HG03469 (cell line): ENCODE data around the gene ACAT2.
A peak's percentile ranks its signal among the peaks of the same experiment; 100 is the strongest.
"Not testable (repeated sequence)": the region's sequence is repeated elsewhere in the genome, so short reads cannot be mapped to it uniquely, and the experiment has no call there.

Experiments used
- ATAC-seq: cut with Tn5 transposase; IDR thresholded peaks from one replicate; pipeline ENCODE4 v1.9.1; 2021; ENCODE audit warnings: mild to moderate bottlenecking, moderate library complexity, moderate number of reproducible peaks; ENCODE audit not compliant: unreplicated experiment

Gene ACAT2

DNA sequence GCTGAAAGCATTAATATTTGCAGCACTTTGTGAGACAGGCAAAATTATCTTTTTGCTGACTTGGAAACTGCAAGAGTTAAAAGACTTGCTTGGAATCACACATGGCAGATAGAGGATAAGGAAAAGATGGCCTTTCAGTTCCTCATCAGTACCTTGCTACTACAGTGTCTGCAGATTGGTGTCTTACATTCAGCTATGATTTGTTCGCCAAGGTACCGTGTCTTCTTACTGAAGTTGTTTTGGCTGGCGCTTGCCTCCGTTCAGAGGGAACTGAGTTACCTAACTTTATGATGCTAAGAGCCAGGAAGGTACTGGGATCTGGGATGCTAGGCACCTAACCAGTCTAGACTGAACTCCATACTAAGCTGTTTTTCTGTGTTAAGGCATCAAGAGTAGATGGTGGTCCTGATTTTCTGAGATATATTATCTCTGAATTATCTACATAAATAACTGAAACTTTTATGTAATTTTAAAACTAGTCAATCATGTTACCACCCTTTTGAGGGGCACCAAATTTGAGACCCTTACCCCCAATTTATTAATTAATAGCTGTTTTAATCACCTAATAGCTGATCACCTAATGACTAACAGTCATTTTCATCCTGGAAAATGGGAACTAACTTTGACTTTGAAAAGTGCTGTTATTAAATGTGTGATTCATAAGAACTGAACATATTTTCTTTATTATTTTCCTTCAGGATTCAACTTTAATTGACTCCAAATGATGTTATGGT lies 32.1 kb upstream of the ACAT2 start:
- ATAC-seq = peak; percentile 20

DNA sequence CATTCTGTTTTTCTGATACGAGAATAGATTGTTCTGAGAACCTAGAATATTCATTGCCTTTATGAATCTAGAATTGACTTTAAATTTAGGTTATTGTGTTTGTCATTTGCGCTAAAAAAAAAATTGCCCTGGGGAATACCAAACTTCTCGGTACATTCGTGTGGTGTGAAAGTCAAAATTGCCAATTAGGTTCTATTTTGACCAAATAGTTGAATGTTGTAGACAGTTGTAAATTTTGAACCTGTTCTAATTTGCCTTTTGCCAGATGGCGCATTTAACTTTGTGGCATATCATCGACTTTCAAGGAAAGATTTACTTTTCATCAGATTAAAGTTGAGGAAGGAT lies 31.5 kb upstream of the ACAT2 start:
- no peak for ATAC-seq

DNA sequence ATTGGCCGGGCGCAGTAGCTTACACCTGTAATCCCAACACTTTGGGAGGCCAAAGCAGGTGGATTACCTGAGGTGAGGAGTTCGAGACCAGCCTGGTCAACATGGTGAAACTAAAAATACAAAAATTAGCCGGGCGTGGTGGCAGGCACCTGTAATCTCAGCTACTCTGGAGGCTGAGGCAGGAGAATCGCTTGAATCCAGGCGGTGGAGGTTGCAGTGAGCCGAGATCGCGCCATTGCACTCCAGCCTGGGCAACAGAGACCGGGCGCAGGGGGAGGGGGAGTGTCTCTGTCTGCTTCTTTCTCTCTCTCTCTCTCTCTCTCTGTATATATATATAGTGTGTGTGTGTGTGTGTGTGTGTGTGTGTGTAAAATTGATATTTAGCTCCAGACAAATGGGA lies 29.3 kb upstream of the ACAT2 start:
- not testable (repeated sequence) for ATAC-seq

DNA sequence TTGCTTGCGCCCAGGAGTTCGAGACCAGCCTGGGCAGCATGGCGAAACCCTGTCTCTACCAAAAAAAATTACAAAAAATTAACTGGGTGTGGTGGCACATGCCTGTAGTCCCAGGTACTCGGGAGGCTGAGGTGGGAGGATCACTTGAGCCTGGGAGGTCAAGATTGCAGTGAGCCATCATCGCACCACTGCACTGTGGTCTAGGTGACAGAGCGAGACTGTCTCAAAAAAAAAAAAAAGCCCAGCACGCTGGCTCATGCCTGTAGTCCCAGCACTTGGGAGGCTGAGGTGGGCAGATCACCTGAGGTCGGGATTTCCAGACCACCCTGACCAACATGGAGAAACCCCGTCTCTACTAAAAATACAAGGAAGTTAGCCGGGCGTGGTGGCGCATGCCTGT lies 28.4 kb upstream of the ACAT2 start:
- ATAC-seq = not testable (repeated sequence)

DNA sequence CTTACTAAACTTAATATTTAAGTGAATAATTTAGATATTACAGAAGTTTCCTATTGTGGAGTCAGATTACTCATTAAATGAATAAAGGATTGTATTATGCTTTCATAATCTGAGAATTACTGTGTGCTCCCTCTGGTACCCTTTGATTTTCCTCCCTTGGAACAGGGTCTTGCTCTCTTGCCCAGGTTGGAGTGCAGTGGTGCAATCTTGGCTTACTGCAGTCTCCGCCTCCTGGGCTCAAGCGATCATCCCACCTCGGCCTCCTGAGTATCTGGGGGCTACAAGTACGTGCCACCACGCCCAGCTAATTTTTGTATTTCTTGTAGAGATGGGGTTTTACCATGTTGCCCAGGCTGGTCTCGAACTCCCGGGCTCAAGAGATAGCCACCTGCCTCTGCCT lies 24.9 kb upstream of the ACAT2 start:
- no peak for ATAC-seq

DNA sequence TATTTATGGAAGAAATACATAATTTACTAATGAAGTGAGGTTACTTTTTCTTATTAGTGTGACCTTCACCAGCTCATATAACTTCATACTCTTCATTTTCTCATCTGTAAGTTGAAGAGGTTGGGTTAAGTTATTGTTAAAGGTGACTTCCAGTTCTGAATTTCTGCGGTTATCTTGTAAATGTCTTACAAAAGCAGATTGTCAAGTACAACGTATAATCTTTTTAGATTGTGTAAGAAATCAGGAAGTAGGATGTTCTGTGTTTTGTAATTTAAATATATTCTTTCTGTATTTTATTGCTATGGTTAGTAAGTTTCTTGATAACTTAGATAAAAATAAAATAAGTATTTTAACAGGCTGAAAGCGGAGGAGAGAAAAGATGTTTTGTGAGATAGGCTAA lies 22.5 kb upstream of the ACAT2 start:
- ATAC-seq = no peak

DNA sequence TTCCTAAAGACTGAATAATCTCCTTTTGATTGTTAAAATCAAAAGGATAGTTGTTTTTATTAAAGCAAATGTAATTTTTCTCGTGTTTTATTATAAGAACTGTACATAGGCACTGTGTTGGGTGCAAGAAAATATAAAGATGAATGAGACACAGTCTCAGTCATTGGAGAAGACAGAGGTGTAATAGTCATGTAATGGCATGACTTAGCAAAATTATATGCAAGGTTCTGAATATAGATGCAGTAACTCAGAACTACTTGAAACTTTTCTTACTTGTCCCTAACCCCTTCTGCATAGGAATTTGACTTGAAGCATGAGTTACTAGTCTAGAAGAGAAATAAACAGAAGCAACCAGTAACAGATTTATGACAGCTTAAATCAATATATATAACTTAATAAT lies 19.7 kb upstream of the ACAT2 start:
- ATAC-seq = no peak

DNA sequence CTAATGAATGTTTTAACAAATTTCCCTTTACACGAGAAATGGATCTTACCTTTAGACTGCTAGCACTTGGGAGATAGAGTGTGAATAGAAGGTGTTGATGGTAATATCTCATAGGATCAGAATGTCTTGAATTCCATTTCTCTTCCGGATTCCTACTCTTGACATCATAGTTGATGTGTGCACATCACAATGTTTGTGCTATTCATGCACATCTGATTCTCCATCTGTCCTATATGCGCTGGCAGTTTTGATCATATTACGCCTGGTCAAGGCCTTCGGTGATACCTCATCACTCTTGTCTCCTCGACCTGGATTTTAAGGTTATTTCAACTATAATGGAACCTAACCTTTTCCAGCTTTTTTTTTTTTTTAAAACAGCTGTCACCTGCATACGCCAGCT lies 16.8 kb upstream of the ACAT2 start:
- no peak for ATAC-seq

DNA sequence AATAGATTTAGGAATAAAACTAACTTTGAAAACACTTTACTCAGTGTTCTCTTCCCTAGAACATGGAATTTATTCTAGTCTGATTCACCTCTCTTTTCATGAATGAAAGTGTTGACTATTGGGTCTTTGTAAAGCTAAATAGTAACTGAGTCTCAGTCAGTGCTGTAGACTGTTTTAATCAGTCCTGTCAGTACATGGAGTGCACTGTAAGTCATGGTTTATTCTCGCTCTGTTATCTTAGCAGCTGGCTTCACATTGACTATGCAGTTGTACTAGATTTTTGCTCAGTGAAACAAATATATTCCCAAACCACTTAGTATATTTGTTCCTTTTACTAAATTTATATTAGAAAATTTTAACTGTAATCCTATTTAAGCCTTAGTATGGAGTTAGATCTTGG lies 15.1 kb upstream of the ACAT2 start:
- ATAC-seq = no peak

DNA sequence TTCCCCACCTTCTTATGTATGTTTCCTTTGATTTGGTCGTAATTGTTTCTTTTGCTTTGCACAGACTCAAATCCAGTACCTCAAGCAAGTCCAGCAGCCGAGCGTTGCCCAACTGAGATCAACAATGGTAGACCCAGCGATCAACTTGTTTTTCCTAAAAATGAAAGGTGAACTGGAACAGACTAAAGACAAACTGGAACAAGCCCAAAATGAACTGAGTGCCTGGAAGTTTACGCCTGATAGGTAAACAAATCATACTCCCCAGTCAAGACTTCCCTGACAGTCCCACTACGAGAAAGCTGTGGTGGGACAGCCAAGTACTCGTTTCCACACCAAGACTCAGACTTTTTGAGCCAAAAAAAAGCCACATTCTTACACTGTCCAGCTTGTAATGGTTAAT lies 13.7 kb upstream of the ACAT2 start:
- not testable (repeated sequence) for ATAC-seq

DNA sequence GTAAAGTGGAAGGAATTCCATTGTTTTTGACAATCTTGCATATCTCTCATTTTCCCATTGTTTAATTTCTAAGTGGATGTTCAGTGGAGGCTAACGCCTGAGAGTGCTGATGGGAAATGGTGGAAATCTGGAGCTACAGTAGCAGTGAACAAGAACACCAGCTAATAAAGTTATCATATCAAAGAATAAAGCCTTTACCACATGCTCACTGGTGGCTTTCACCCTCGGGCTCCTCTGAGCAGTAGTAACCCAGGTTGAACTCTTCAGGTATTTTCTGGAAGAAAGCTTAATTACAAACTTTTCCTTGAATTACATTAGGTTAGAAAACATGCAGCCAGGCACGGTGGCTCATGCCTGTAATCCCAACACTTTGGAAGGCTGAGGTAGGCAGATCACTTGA lies 10.4 kb upstream of the ACAT2 start:
- no peak for ATAC-seq

DNA sequence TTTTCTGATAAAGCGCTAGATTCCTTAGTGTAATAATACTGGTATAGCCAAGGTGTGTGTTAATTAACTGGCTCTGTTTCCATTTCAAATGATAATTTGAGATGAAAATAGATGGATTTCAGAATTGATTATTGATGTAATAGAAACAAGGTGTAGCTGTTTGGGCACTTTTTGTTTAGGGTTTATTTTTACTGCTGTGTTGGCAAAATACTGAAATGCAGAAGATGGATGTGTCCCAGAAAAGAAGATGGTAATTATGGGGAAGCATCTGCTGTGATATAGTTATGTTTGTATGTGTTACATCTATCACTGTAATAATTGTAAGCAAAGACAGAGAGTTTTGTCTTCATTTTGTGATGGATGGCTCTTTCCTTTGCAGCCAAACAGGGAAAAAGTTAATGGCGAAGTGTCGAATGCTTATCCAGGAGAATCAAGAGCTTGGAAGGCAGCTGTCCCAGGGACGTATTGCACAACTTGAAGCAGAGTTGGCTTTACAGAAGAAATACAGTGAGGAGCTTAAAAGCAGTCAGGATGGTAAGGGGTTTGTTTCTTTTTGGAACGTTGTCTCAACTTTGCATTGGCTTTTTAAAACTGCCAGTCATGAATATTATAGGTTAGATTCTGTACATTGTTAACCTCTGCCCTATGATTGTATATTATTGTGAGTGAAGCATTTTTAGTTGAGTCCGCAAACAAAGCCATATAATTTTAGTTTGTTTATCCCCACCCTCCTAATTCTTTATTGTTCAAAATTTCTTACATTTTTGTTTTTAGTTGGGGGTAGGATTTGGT lies 8.6 kb upstream of the ACAT2 start:
- no peak for ATAC-seq

DNA sequence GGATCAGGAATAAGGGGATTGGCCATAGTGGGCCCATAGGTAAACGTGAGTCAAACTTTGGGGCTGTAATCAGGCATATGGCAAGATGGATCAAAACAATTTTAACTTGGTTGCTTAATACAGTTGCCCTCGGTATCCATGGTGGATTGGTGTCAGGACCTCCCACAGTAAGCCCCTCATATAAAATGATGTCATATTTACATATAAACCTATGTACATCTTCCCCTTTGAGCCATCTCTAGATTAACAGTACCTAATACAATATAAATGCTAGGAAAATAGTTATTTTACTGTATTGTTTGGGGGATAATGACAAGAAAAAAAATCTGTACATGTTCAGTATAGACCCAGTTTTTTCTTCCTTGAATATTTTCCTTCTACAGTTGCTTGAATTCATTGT lies 7.4 kb upstream of the ACAT2 start:
- ATAC-seq = no peak

DNA sequence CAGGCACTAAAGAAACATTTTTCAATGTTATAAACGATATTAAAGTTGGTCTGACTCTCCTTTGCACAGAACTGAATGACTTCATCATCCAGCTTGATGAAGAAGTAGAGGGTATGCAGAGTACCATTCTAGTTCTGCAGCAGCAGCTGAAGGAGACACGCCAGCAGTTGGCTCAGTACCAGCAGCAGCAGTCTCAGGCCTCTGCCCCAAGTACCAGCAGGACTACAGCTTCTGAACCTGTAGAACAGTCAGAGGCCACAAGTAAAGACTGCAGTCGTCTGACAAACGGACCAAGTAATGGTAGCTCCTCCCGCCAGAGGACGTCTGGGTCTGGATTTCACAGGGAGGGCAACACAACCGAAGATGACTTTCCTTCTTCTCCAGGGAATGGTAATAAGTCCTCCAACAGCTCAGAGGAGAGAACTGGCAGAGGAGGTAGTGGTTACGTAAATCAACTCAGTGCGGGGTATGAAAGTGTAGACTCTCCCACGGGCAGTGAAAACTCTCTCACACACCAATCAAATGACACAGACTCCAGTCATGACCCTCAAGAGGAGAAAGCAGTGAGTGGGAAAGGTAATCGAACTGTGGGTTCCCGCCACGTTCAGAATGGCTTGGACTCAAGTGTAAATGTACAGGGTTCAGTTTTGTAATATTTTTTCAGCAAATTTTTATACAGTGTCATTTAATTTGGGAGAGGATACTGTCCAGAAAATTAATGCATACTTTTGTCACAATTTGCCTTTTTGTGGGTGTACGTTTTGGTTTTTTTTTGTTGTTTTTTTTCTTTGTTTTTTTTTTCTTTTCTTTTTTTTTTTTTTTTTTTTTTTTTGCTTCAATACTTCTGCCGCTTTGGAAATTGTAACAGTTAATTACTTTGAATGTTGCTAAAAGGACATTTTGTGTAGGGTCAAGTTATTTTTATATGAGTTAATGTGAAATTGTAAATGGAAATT lies 6.6 kb upstream of the ACAT2 start:
- no peak for ATAC-seq

DNA sequence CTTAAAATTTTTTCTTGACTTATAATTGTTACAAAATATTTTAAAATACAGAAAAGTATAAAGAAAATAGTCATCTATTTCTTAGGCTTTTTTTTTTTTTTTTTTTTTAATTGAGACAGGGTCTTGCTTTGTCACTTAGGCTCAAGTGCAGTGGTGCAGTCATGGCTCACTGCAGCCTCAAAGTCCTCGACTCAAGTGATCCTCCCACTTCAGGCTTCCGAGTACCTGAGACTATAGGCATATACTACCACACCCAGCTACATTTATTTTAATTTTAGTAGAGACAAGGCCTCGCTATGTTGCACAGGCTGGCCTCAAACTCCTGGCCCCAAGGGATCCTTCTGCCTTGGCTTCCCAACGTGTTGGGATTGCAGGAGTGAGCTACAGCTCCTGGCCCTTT lies 5.3 kb upstream of the ACAT2 start:
- ATAC-seq = no peak

DNA sequence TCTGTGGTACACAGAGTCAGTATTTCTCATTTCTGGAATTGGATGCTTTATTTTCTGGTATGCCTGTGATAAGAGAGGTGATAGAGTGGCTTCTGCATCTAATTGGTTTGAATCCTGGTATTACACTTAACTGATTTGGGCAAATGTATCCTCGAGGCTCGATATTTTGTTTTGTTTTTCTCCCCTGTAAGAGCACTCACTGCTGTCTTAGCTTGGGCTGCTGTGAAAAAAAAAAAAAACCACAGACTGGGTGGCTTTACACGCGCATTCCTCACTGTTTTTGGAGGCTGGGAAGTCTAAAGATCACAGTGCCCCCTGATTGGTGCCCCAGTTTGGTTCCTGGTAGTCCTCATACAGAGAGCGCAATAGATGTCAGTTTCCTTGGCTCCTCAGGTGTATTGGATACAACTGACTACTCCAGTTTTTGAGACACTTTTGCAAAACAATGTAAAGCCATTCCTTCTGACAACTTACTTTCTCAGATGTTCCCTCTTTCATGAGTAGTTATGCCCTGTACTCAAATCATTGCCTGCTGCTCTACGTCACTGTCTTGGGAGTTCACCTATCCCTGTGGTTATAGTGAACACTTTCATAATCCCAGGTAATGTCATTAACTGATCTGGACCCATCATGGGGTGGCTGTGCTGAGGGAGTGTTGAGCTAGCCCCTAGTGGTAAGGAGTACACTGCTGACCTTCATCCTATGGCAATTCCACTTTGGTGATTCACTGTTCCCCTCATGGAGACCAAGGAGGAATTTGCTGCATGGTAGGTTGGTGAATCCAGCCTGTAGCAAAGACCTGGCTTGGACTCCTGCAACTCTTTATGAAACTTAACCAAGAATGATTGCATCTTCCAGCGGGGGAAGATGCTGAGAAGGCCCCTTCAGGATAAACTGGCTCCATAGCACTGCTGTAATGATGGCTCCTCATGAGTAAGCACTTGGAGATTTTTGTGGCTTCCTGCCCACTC lies 3.5 kb upstream of the ACAT2 start:
- ATAC-seq = no peak

DNA sequence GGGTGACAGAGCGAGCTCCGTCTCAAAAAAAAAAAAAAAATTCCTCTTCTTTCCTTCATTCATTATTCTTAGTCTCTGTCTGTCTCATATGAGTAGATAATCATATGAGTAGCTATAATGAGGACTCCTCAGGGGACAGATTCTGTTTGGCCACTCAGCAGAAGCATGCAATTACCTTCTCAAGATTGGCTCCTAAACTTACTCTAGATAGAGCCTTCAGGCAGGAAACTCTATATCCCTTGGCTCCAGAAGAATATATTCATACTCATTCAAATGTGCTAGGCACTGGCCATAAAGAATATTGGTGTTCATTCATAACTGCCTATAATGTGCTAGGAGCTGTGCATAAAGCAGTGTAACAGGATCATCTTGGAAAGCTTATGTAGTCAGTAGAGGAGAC lies 2.2 kb upstream of the ACAT2 start:
- no peak for ATAC-seq

DNA sequence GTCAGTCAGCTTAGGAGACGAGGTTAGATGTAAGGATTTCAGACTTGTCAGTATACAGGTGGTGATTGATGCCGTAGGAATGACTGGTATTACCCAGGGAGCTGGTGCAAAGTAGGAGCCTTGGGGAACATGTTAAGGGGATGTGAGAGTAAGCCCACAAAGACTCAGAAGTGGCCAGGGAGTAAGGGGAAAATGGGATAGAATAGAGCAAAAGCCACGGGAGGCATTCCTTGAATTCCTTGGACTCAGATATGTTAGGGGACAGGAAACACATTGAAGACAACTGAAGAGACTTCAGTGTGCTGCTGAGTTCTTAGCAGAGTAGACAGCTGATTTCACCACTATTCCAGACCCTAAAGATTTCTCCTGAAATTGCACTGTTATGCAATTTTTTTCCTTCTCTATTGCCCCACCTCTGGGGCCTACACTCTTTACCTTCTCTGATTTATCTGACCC lies 1.2 kb upstream of the ACAT2 start:
- ATAC-seq = no peak

DNA sequence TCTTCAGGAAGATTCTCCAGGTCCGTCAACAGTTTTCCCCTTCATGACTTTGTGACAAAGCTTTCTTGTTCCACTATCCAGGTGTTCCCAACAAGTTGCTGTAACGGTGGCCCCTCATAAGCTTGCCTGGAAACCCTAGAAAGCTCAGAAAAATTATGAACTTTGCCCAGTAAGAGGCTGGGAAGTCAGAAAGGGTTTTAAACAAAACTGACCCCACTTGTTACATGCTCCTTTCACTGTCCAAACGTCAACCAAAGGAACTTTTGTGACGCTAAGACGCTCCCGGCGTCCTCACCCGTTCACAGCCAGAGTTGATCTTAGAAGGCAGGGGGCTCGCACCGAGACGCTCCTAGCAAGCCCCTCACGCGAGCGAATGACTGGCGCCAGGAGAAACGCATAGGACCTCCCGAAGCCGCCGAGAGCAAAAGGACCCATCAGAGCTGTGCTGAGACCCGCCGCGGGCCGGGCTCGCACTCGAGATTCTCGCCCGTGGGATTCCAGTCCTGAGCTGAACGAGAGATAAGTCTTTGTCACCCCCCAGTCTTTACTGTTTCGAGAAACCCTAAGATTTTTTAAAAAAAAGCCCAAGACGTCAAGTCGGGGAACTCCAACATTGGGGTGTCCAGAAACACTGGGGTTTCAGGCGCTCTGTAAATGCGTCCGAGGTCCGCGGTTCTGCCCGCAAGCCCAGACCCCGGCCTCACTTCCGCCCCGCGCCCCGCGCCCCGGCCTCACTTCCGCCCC lies 544 bp upstream of the ACAT2 start:
- no peak for ATAC-seq
